Tibial artery (tissue), 4 donors: ENCODE measurements around the gene BRAP.
"Not testable (repeated sequence)": the region's sequence is repeated elsewhere in the genome, so short reads cannot be mapped to it uniquely, and the experiment has no call there.

Experiments
- DNase-seq, 2 donors: peaks; one replicate each; pipeline ENCODE4 v3.0.0-alpha.2; 2019
- H3K27ac ChIP-seq, 2 donors: fragments of 200-600 bp; sonication (generic) in 1 of 2; 1 replicate in 1 of 2; 2 replicates in 1 of 2; pipeline ENCODE4 v1.5.1; 2018 to 2019; ENCODE audit warnings: mild to moderate bottlenecking in 1 of 2
- H3K27me3 ChIP-seq, 2 donors: fragments of 200-600 bp; sonication (generic) in 1 of 2; one replicate each; pipeline versions ENCODE4 v1.5.1 to v1.6.0; 2016 to 2019
- H3K36me3 ChIP-seq, 3 donors: fragments of 200-600 bp; sonication (generic) in 2 of 3; one replicate each; pipeline ENCODE4 v1.5.1; 2016 to 2019; ENCODE audit warnings: mild to moderate bottlenecking in 2 of 3
- H3K4me1 ChIP-seq, 4 donors: fragments of 200-600 bp; sonication (generic) in 2 of 4; 1 replicate in 3 of 4; 2 replicates in 1 of 4; pipeline ENCODE4 v1.5.1; 2016 to 2019
- H3K4me3 ChIP-seq, 2 donors: fragments of 200-600 bp; sonication (generic) in 1 of 2; 1 replicate in 1 of 2; 2 replicates in 1 of 2; pipeline ENCODE4 v1.5.1; 2018 to 2019; ENCODE audit warnings: mild to moderate bottlenecking in 2 of 2
- H3K9me3 ChIP-seq, 3 donors: fragments of 200-600 bp; sonication (generic) in 1 of 3; one replicate each; pipeline ENCODE4 v1.5.1; 2016 to 2019
- CTCF ChIP-seq, 2 experiments: fragments of 200-600 bp in 1 of 2; fragments of 450-650 bp in 1 of 2; IDR thresholded peaks; one replicate each; pipeline ENCODE4 v1.5.1; 2017 to 2019; ENCODE audit warnings: antibody characterized with exemption in 2 of 2, mild to moderate bottlenecking in 1 of 2, moderate library complexity in 1 of 2
- intact Hi-C: fragments of 100-400 bp; cut with DNase I; formaldehyde crosslinking; loops from one replicate; pipeline ENCODE4 v1.15.0; 2023; ENCODE audit warnings: low total_unique reads

Gene BRAP

GRCh38 chr12:111653596-111653995 lies 32.2 kb downstream of the BRAP start:
- Histone ChIP-seq H3K4me3 (no peak overlapping the region), H3K27ac (no peak overlapping the region), H3K27me3 (no peaks in the 10 kb centered on the region), H3K4me1 (no peaks in the 10 kb centered on the region), H3K36me3 (peaks cover 89 to 100% (median 98%) of the 10 kb centered on the region in 3 donors), H3K9me3 (no peaks in the 10 kb centered on the region)
- TF ChIP-seq CTCF (IDR thresholded peaks at IDR 0.05): no peak
- DNase-seq: no peak
- intact Hi-C loops: no loop called here

GRCh38 chr12:111652530-111652929 lies 33.2 kb downstream of the BRAP start:
- H3K36me3 ChIP-seq: peaks cover 89 to 100% (median 98%) of the 10 kb centered on the region in 3 donors
- H3K9me3 ChIP-seq, intact Hi-C loops, H3K4me3 ChIP-seq, H3K4me1 ChIP-seq, H3K27ac ChIP-seq, DNase-seq, H3K27me3 ChIP-seq: not testable (repeated sequence)

GRCh38 chr12:111650912-111651311 lies 34.8 kb downstream of the BRAP start:
- Histone ChIP-seq H3K36me3 (peaks cover 86 to 100% (median 93%) of the 10 kb centered on the region in 3 donors), H3K4me3 (no peak overlapping the region), H3K4me1 (no peaks in the 10 kb centered on the region), H3K9me3 (no peaks in the 10 kb centered on the region), H3K27ac (no peak overlapping the region), H3K27me3 (no peaks in the 10 kb centered on the region)
- DNase-seq: no peak
- intact Hi-C loops: no loop called here
- TF ChIP-seq CTCF (IDR thresholded peaks at IDR 0.05): no peak

GRCh38 chr12:111645433-111645832 lies 40.3 kb downstream of the BRAP start:
- DNase-seq: no peak
- no peaks in the 10 kb centered on the region for H3K9me3 ChIP-seq
- no peak overlapping the region for H3K27ac ChIP-seq
- peaks cover 0 to 25% (median 13%) of the 10 kb centered on the region in 4 donors for H3K4me1 ChIP-seq
- H3K4me3 ChIP-seq: no peak overlapping the region
- TF ChIP-seq CTCF (IDR thresholded peaks at IDR 0.05): no peak
- intact Hi-C loops: no loop called here
- peaks cover 54 to 78% (median 63%) of the 10 kb centered on the region in 3 donors for H3K36me3 ChIP-seq
- no peaks in the 10 kb centered on the region for H3K27me3 ChIP-seq

- peak; percentile 32 to 78 for DNase-seq
- no peak for TF ChIP-seq CTCF (IDR thresholded peaks at IDR 0.05)
- Histone ChIP-seq H3K27ac (peak overlapping the region; percentile 73 to 75), H3K9me3 (no peaks in the 10 kb centered on the region), H3K36me3 (peaks cover 36 to 58% (median 43%) of the 10 kb centered on the region in 3 donors), H3K27me3 (no peaks in the 10 kb centered on the region), H3K4me3 (no peak overlapping the region), H3K4me1 (peaks cover 0 to 25% (median 13%) of the 10 kb centered on the region in 4 donors)
- intact Hi-C loops: loop anchor here (2.0 kb wide), 1 partner anchor 49 kb away; no protein-coding TSS in a partner anchor
These were observed 42.3 kb downstream of the BRAP start for GRCh38 chr12:111643427-111643826.

GRCh38 chr12:111642681-111643426 lies 42.9 kb downstream of the BRAP start:
- Histone ChIP-seq H3K27ac (peak overlapping the region; percentile 73 to 75), H3K9me3 (no peaks in the 10 kb centered on the region), H3K4me3 (no peak overlapping the region), H3K4me1 (peaks cover 0 to 25% (median 13%) of the 10 kb centered on the region in 4 donors), H3K36me3 (peaks cover 30 to 52% (median 38%) of the 10 kb centered on the region in 3 donors), H3K27me3 (no peaks in the 10 kb centered on the region)
- intact Hi-C loops: loop anchor here (2.0 kb wide), 1 partner anchor 48 kb away; no protein-coding TSS in a partner anchor
- no peak for TF ChIP-seq CTCF (IDR thresholded peaks at IDR 0.05)
- DNase-seq: no peak
